VCaP (cell line): ENCODE data around the gene PCDH9.

Source experiments
- H3K27ac ChIP-seq: fragments of 450-650 bp; 2 replicates; pipeline ENCODE4 v1.5.1; 2017
- CTCF ChIP-seq: fragments of 450-650 bp; conservative IDR thresholded peaks from 2 replicates; pipeline ENCODE4 v1.5.1; 2017; ENCODE audit warnings: mild to moderate bottlenecking, moderate library complexity

The PCDH9 gene

GRCh38 chr13:67230404-67231288 lies 510 bp upstream of the PCDH9 start:
- TF ChIP-seq CTCF: no peak
- H3K27ac ChIP-seq: no peak overlapping the region

- TF ChIP-seq CTCF: no peak
- no peak overlapping the region for H3K27ac ChIP-seq
Measured at GRCh38 chr13:67228916-67229315, 1.2 kb downstream of the PCDH9 start.

- no peak for TF ChIP-seq CTCF
- H3K27ac ChIP-seq: no peak overlapping the region
Measured at GRCh38 chr13:67228031-67228430, 2.1 kb downstream of the PCDH9 start.

- TF ChIP-seq CTCF: no peak
- no peak overlapping the region for H3K27ac ChIP-seq
Measured at GRCh38 chr13:67227131-67227983, 2.8 kb downstream of the PCDH9 start.

- TF ChIP-seq CTCF: no peak
- H3K27ac ChIP-seq: no peak overlapping the region
Measured at GRCh38 chr13:67226696-67227095, 3.4 kb downstream of the PCDH9 start.

DNA sequence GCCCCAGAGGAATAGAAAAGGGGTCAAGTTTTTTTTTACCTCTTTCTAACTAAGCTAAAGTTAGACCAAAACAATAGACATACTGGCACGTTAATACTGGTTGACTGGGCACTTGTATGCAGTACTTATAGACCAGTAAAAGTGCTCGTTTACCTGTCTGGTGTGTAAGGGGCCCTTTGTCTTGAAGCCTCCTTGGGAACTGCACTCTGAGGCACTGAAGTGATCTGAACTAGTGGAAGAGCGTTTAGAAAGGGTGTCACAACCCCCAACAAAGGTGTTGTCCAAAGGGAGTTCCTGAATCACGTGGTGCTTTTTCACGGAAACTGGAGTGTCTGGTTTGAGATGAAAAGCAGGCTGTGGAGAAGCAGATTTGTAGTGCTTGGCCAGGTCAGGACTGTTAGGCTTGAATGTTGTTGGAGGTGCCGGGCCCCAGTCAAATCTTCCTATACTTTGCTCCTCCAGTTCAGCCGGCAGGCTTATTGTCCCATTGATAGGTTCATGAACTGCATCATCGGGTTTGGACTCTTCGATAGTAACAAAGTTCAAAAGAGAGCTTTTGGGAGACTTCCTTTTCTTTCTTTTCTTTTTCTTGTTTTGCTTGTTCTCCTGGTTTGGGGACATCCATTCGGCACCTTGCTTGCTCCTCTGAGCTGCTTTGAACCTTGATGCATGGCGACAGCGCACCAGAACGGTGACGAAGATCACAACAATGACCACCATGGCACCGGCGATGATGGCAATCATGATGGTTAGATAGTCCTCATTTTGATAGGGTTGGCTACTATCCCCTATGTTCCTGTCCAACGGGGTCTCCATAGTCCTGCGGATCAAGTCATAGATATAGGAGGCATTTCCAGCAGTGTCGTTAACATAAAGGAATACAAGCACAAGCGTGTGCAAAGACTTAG lies 4.6 kb downstream of the PCDH9 start:
- no peak for TF ChIP-seq CTCF
- H3K27ac ChIP-seq: no peak overlapping the region
